Mesenchymal stem cell (in vitro differentiated cells and primary cell): ENCODE results near the gene FBXW4.

Experiments used
- DNase-seq: peaks from one replicate; pipeline ENCODE4 v3.0.0-alpha.2; 2013
- H2AFZ ChIP-seq: one replicate; pipeline ENCODE4 v1.6.1; 2013; ENCODE audit warnings: low read depth, mild to moderate bottlenecking, control low read depth, inconsistent platforms, low read length, moderate library complexity
- H2AK5ac ChIP-seq: 2 replicates; pipeline ENCODE4 v1.6.1; 2013; ENCODE audit warnings: low read length, moderate library complexity, mild to moderate bottlenecking, inconsistent platforms; ENCODE audit not compliant: severe bottlenecking
- H2BK120ac ChIP-seq: one replicate; pipeline ENCODE4 v1.6.1; 2013; ENCODE audit warnings: low read depth, mild to moderate bottlenecking, inconsistent platforms, low read length, moderate library complexity
- H2BK12ac ChIP-seq, 2 experiments: one replicate each; pipeline ENCODE4 v1.6.1; 2013; ENCODE audit warnings: inconsistent platforms in 2 of 2, low read length in 2 of 2, mild to moderate bottlenecking in 2 of 2, moderate library complexity in 2 of 2, control low read depth in 1 of 2
- H2BK15ac ChIP-seq: one replicate; pipeline ENCODE4 v1.6.1; 2013; ENCODE audit warnings: mild to moderate bottlenecking, low read depth, inconsistent platforms; ENCODE audit not compliant: poor library complexity, severe bottlenecking
- H2BK5ac ChIP-seq: 2 replicates; pipeline ENCODE4 v1.6.1; 2013; ENCODE audit warnings: low read depth, mild to moderate bottlenecking, low read length, control low read depth, inconsistent platforms; ENCODE audit not compliant: poor library complexity, severe bottlenecking
- H3K14ac ChIP-seq, 2 experiments: one replicate each; pipeline ENCODE4 v1.6.1; 2013; ENCODE audit warnings: inconsistent platforms in 2 of 2, low read length in 2 of 2, control low read depth in 1 of 2, mild to moderate bottlenecking in 1 of 2, moderate library complexity in 1 of 2
- H3K18ac ChIP-seq, 2 experiments: one replicate each; pipeline ENCODE4 v1.6.1; 2013; ENCODE audit warnings: inconsistent platforms in 2 of 2, low read length in 2 of 2, control low read depth in 1 of 2, low read depth in 1 of 2, mild to moderate bottlenecking in 1 of 2
- H3K23ac ChIP-seq, 2 experiments: one replicate each; pipeline ENCODE4 v1.6.1; 2013; ENCODE audit warnings: inconsistent platforms in 2 of 2, low read length in 2 of 2, mild to moderate bottlenecking in 2 of 2, moderate library complexity in 2 of 2, control low read depth in 1 of 2
- H3K27ac ChIP-seq: 2 replicates; pipeline ENCODE4 v1.5.1; 2013; ENCODE audit warnings: mild to moderate bottlenecking, moderate library complexity, low read length, control low read depth, inconsistent platforms; ENCODE audit not compliant: poor library complexity, severe bottlenecking
- H3K27me3 ChIP-seq, 2 experiments: 2 replicates each; pipeline versions ENCODE4 v1.6.1 to v1.7.0; 2013; ENCODE audit warnings: low read length in 2 of 2, mild to moderate bottlenecking in 2 of 2, moderate library complexity in 2 of 2, control low read depth in 1 of 2, inconsistent platforms in 1 of 2; ENCODE audit not compliant: control insufficient read depth in 1 of 2, insufficient read depth in 1 of 2
- H3K36me3 ChIP-seq, 2 experiments: 2 replicates each; pipeline versions ENCODE4 v1.6.1 to v1.7.0; 2013; ENCODE audit warnings: low read length in 2 of 2, control low read depth in 1 of 2, inconsistent platforms in 1 of 2, low read depth in 1 of 2, mild to moderate bottlenecking in 1 of 2; ENCODE audit not compliant: insufficient read depth in 2 of 2, control insufficient read depth in 1 of 2
- H3K4ac ChIP-seq, 2 experiments: one replicate each; pipeline ENCODE4 v1.6.1; 2013; ENCODE audit warnings: inconsistent platforms in 2 of 2, low read length in 2 of 2, mild to moderate bottlenecking in 2 of 2, moderate library complexity in 2 of 2, control low read depth in 1 of 2, low read depth in 1 of 2
- H3K4me1 ChIP-seq: 2 replicates; pipeline ENCODE4 v1.6.1; 2013; ENCODE audit warnings: low read depth, low read length, control low read depth; ENCODE audit not compliant: control insufficient read depth, insufficient read depth
- H3K4me2 ChIP-seq: 2 replicates; pipeline ENCODE4 v1.6.1; 2013; ENCODE audit warnings: low read length, mild to moderate bottlenecking, inconsistent platforms; ENCODE audit not compliant: poor library complexity, severe bottlenecking
- H3K4me3 ChIP-seq, 2 experiments: 2 replicates each; pipeline versions ENCODE4 v1.5.1 to v1.7.0; 2013; ENCODE audit warnings: low read length in 2 of 2, mild to moderate bottlenecking in 2 of 2, control low read depth in 1 of 2, low read depth in 1 of 2; ENCODE audit not compliant: insufficient read depth in 1 of 2
- H3K79me1 ChIP-seq: replicated peaks from 2 replicates; pipeline ENCODE4 v1.6.1; 2013; ENCODE audit warnings: mild to moderate bottlenecking, control low read depth, low read length, inconsistent platforms; ENCODE audit not compliant: poor library complexity, severe bottlenecking
- H3K9ac ChIP-seq: 2 replicates; pipeline ENCODE4 v1.7.0; 2013; ENCODE audit warnings: mild to moderate bottlenecking, low read length, moderate library complexity
- H3K9me3 ChIP-seq: 2 replicates; pipeline ENCODE4 v1.7.0; 2013; ENCODE audit warnings: mild to moderate bottlenecking, low read length; ENCODE audit not compliant: control insufficient read depth
- H4K8ac ChIP-seq: one replicate; pipeline ENCODE4 v1.6.1; 2013; ENCODE audit warnings: inconsistent platforms, mild to moderate bottlenecking, low read length, moderate library complexity
- H4K91ac ChIP-seq: one replicate; pipeline ENCODE4 v1.6.1; 2013; ENCODE audit warnings: mild to moderate bottlenecking, low read length, inconsistent platforms
- WGBS: methylation state at CpG from one replicate; pipeline ENCODE4 v1.1.7; 2013; ENCODE audit warnings: mixed read lengths; 5-methylcytosine and 5-hydroxymethylcytosine counted together

FBXW4 gene

GRCh38 chr10:101660256-101660655, 34.7 kb downstream of the FBXW4 start:
- Histone ChIP-seq H3K4me1 (no peaks in the 10 kb centered on the region), H2BK5ac (no peak overlapping the region), H3K79me1 (peaks cover 18% of the 10 kb centered on the region), H4K8ac (no peak overlapping the region), H2BK12ac (no peak overlapping the region), H3K4me3 (no peak overlapping the region), H3K4me2 (no peak overlapping the region), H4K91ac (no peak overlapping the region), H3K9ac (no peak overlapping the region), H2AK5ac (no peak overlapping the region), H2BK15ac (no peak overlapping the region), H3K27ac (no peak overlapping the region), H2BK120ac (no peak overlapping the region), H3K23ac (no peak overlapping the region), H3K9me3 (no peaks in the 10 kb centered on the region), H2AFZ (no peak overlapping the region), H3K4ac (no peak overlapping the region), H3K14ac (no peak overlapping the region), H3K18ac (no peak overlapping the region), H3K27me3 (no peaks in the 10 kb centered on the region), H3K36me3 (peaks cover 41 to 86% of the 10 kb centered on the region in 2 experiments)
- WGBS = 86% methylated on average over 1 of the region's 4 CpGs
- DNase-seq = no peak

- Histone ChIP-seq H3K27me3 (no peaks in the 10 kb centered on the region), H3K36me3 (peaks cover 44 to 78% of the 10 kb centered on the region in 2 experiments), H3K9ac (no peak overlapping the region), H4K8ac (no peak overlapping the region), H3K4me1 (no peaks in the 10 kb centered on the region), H2AFZ (no peak overlapping the region), H4K91ac (no peak overlapping the region), H2AK5ac (no peak overlapping the region), H3K79me1 (peaks cover 16% of the 10 kb centered on the region), H3K9me3 (no peaks in the 10 kb centered on the region), H3K23ac (no peak overlapping the region), H3K4me2 (no peak overlapping the region), H3K4me3 (no peak overlapping the region), H3K18ac (no peak overlapping the region), H2BK12ac (no peak overlapping the region), H3K27ac (no peak overlapping the region), H3K4ac (no peak overlapping the region), H2BK15ac (no peak overlapping the region), H3K14ac (no peak overlapping the region), H2BK5ac (no peak overlapping the region), H2BK120ac (no peak overlapping the region)
- WGBS = 98% methylated on average over 5 of the region's 5 CpGs
- no peak for DNase-seq
These were observed 36.0 kb downstream of the FBXW4 start for GRCh38 chr10:101658975-101659374.

- H2AFZ ChIP-seq = no peak overlapping the region
- no peak overlapping the region for H2BK5ac ChIP-seq
- H4K8ac ChIP-seq = no peak overlapping the region
- no peak overlapping the region for H2BK12ac ChIP-seq
- no peak overlapping the region for H3K4me3 ChIP-seq
- peaks cover 19% of the 10 kb centered on the region for H3K79me1 ChIP-seq
- 100% methylated on average over 1 of the region's 2 CpGs for WGBS
- H3K14ac ChIP-seq = no peak overlapping the region
- H2BK15ac ChIP-seq = no peak overlapping the region
- no peaks in the 10 kb centered on the region for H3K4me1 ChIP-seq
- no peak overlapping the region for H3K23ac ChIP-seq
- H3K4ac ChIP-seq = no peak overlapping the region
- no peak overlapping the region for H3K27ac ChIP-seq
- H3K9me3 ChIP-seq = no peaks in the 10 kb centered on the region
- no peaks in the 10 kb centered on the region for H3K27me3 ChIP-seq
- no peak for DNase-seq
- no peak overlapping the region for H2AK5ac ChIP-seq
- H4K91ac ChIP-seq = no peak overlapping the region
- no peak overlapping the region for H3K9ac ChIP-seq
- H3K4me2 ChIP-seq = no peak overlapping the region
- H3K18ac ChIP-seq = no peak overlapping the region
- no peak overlapping the region for H2BK120ac ChIP-seq
- peaks cover 39 to 74% of the 10 kb centered on the region in 2 experiments for H3K36me3 ChIP-seq
These were observed 38.1 kb downstream of the FBXW4 start for GRCh38 chr10:101656890-101657289.

GRCh38 chr10:101655570-101655969, 39.4 kb downstream of the FBXW4 start:
- H3K79me1 ChIP-seq = peaks cover 26% of the 10 kb centered on the region
- H2AK5ac ChIP-seq = no peak overlapping the region
- no peak overlapping the region for H3K4me3 ChIP-seq
- no peaks in the 10 kb centered on the region for H3K27me3 ChIP-seq
- H3K4me1 ChIP-seq = no peaks in the 10 kb centered on the region
- H3K18ac ChIP-seq = no peak overlapping the region
- H4K8ac ChIP-seq = no peak overlapping the region
- H2BK15ac ChIP-seq = no peak overlapping the region
- H3K9ac ChIP-seq = peak overlapping the region; percentile 51
- no peak for DNase-seq
- H4K91ac ChIP-seq = no peak overlapping the region
- H3K4me2 ChIP-seq = no peak overlapping the region
- WGBS = 78% methylated on average over 6 of the region's 6 CpGs
- no peak overlapping the region for H3K23ac ChIP-seq
- no peak overlapping the region for H3K4ac ChIP-seq
- H3K14ac ChIP-seq = no peak overlapping the region
- no peak overlapping the region for H2AFZ ChIP-seq
- peaks cover 36 to 62% of the 10 kb centered on the region in 2 experiments for H3K36me3 ChIP-seq
- H2BK12ac ChIP-seq = no peak overlapping the region
- no peak overlapping the region for H2BK5ac ChIP-seq
- no peak overlapping the region for H3K27ac ChIP-seq
- H3K9me3 ChIP-seq = no peaks in the 10 kb centered on the region
- H2BK120ac ChIP-seq = no peak overlapping the region
